ENCODE measurements around the gene TMEM170B.

TMEM170B gene

DNA sequence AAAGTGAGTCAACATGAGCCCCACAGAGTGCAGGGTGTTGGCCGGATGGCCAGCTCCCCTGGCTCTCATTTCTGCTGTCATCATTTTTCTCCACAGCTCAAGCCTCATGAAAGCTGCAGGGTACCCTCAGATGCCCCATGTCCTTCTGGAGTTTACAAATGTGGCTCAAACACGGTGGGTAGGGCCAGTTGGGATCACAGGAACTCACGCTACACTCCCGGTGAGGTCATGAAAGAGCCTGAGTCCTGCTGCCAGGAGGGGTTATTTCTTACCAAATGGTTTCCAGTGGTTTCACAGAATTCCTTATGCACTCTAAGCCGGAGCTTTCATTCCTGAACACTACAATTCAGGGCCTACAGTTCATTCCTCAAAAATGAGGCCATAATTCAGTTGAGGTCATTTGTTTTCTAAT is 78.7 kb downstream of the TMEM170B start:
- peak; percentile 22 for DNase-seq (ENCODE audit: low spot score)

DNA sequence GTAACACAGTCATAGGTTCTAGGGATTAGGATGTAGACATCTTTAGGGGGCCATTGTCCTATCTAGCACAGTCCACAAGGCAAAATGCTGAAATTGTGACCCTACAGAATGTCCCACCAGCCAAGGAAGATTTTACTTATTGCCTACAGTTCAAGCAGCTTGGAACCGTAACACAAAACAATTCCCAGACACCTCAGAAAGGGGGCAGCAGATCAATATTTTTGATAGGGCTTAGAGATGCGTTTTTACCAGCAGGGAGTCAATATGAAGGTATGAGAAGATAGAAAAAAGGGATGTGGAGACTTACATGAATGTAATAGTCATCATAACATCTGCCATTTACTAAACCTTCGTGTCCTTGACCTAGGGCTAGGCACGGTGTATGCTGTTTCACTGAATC is 81.0 kb downstream of the TMEM170B start:
- DNase-seq (ENCODE audit: low spot score), result peak; percentile 29

DNA sequence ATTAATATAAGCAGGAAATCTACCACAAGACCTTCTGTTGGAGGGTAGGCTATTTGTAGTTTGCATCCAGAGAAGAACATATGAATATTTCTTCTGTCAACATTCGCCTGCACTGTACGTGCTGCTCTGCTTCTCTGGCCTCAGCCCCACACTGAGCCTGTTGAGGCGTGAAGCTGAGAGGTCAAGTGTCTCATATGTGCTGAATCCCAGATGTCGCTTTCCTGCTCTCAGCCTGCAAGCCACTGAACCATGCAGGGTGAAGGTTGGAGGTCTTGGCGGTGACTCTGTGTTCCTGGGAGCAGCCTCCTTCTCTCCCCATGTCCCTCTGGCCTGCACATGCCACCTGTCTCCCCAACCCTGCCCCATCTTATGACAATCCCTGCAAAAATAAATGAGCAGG is 83.6 kb downstream of the TMEM170B start:
- DNase-seq (ENCODE audit: low spot score), result peak; percentile 41

DNA sequence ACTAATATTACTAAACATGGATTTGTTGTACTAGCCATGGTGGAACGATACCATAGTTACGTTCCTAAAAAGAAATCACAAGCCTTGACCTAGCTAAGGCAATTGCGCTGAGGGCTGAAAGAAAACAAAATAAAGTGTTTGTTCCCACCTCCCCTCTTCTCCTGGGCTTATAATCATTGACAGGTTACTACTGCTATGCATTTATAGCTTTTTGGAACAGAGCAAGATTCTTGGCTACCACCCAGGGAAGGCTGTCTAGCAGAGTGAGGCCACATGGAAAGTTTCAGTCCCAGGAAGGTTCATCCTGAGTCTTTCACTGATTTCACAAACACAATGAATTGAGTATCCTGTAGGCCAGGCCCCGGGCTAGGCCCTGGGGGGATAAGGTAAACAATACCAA is 84.6 kb downstream of the TMEM170B start:
- DNase-seq (ENCODE audit: low spot score), result no peak

DNA sequence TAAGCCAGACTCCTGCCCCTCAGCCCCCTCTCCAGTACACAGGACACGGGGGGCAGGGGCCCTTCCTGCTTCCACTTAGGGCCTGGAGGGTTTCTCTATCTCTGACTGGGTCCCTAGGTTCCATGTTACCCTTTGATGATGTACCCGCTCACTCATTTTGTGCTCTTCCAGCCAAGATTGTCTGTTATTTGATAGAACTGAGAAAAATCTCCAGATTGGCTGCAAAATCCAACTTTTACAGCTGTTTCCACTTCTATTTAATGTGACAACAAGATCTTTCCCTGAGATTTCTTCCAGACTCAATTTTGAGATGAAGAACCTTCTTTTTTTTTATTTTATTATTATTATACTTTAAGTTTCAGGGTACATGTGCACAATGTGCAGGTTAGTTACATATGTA is 85.7 kb downstream of the TMEM170B start:
- no peak for DNase-seq (ENCODE audit: low spot score)

DNA sequence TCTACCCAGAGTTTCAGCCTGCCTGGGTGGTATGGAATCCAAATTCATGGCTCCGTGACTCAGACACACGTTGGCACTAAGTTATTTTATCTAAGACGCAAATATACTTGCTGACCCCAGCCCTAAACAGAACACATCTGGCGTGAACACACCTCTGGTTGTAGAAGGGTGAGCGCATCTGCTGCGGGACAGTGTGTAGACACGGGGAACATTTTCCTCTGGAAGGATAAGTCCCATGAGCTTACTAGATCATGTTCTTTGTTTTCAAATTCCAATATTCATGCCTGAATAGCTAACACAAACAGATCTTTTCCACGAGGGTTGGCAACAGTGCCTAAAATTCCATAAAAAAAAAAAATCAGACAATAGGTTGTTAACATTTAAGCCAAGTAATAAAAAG is 87.8 kb downstream of the TMEM170B start:
- DNase-seq (ENCODE audit: low spot score), result no peak

DNA sequence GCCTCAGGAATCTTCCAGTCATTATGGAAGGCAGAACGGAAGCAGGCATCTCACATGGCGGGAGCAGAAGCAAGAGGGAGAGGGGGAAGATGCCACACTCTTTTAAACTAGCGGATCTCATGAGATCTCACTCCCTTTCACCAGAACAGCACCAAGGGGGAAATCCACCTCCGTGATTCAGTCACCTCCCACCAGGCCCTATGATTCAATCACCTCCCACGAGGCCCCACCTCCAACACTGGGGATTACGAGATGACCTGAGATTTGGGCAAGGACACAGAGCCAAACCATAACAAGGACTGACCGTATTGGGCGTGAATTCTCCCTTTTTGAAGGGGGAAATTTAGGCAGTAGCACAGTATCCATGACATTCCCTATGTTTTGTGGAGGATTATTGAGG is 88.8 kb downstream of the TMEM170B start:
- no peak for DNase-seq (ENCODE audit: low spot score)

DNA sequence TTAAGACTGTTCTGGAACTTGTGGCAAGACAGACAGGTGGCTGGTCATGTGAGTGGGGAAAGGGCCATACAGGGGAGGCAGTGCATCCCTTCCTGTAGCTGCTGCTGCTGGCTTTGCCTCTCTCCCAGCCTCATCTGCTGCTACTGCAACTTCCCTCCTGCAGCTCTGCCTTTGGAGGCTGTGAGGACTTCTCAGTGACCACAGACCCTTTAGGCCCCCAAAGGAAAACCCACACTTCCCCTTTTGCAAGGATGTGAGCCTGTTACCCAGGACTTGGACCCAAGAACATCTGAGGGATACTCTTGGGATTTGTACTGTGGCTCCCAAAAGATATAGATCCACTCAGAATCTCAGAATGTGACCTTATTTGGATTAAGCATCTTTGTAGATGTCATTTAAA is 91.0 kb downstream of the TMEM170B start:
- DNase-seq (ENCODE audit: low spot score), result no peak

DNA sequence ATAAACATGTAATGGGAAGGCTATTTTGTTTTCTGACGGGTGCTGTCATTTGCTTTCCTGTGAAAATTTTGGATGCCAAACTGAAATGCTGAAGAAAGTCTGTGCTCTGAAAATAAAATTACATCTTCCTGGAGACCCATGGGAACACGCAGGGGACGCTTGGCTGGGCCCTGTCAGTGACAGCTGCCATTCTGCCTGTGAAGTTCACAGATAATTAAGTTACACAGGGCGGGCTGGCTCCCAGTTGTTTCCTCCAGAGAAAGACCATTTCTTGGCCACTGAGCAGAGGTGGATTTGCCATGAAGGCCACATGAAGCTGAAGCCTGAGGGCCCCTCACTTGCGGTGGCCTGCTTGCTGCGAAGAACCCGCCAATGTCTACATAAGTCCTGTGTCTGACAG is 93.5 kb downstream of the TMEM170B start:
- no peak for DNase-seq (ENCODE audit: low spot score)

DNA sequence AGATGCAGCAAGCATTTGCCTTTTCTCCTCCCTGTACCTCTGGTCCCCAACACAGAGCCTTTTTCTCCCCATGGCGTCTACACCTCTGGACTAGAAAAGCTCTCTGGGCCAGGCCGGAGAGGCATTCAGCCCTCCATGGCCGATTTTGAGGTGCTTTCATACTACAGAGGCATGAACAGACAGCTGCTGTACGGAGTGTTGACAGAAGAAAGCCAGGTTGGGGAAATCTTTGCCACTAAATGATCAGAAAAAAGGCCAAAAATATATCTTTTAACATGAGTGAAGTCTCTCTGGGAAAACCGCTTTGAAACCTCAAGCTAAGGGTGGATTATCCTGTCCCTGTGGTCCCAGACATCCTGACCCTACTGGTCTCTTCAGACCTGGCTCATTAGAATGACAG is 94.0 kb downstream of the TMEM170B start:
- DNase-seq (ENCODE audit: low spot score), result no peak

DNA sequence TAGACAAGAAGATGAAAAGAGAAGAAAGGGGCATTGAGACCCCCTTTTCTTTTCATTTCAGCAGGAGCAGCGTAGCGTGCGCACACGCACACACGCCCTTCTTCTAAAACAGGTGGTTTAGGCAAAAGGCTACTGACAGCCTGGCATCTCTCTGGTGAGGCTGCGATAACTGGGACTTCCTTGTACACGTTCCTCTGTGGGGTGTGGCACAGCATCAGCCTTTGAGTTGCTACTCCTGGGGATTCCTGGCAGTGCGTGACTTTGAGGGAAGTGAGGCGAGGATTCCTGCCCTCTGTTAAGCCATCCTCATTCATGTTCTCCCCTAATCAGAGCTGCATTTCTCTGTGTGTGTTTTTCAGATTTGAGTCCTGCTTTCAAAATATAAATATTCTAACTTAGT is 94.7 kb downstream of the TMEM170B start:
- no peak for DNase-seq (ENCODE audit: low spot score)

DNA sequence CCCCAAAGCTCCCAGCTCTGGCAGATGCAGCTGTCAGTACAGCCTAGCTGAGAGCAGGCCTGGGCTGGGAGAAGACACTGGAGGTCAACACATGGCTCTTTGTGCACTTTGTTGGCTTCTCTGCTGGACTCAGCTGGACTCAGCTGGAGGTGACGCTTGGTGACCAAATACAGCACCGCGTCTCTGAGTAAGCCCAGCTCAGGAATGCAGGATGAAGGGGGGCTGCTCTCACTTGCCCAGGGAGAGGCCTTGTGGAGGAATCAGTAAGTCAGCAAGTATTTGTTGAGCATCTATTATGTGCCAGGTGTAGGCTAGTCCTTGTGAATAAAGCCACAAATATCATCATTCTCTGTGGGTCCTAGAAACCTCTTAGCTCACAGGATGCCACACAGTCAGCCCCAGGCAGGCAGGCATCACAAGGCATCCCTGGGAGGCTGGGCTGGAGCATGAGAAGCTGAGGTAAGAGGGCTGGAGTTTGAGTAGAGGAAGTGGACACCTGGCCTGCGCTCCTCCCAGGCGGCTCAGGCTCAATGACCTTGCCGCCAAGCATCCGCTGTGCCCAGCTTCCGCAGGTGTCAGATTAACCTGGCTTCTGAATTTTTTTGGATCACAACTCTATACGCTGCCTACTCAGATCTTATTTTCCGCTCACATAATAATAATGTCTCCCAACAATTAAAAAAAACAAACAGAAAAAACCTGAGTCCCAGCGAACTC is 95.4 kb downstream of the TMEM170B start:
- no peak for DNase-seq (ENCODE audit: low spot score)
